ENCODE data around the gene ESCO1. TPM values are rescaled to one million over a fixed set of nuclear protein-coding genes. Genes with fewer than 3 reads are reported as not detected.
A peak's percentile ranks its signal among the peaks of the same experiment; 100 is the strongest.

Gene ESCO1
- total and polyA plus RNA-seq, 11 donors: 7.0 to 11.1 (median 9.1) TPM

DNA sequence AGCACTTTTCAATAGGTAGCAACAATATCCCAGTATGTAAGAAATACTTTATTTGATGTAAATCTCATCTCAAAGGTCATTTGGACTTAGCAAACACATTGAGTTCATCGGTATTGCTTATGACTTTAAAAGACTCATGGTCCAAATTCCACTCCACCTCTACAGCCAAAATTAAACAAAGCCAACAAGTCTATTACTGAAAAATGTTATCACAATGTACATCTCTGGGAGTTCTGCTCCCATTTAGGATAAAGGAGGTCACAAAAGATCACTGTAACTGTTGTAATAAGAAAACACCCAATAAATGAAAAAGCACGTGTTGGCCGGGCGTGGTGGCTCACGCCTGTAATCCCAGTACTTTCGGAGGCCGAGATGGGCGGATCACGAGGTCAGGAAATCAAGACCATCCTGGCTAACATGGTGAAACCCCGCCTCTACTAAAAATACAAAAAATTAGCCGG lies 50.0 kb downstream of the ESCO1 start:
- intact Hi-C loops (cut with DNase I): no loop called here
- Histone ChIP-seq H3K4me3 (no peak overlapping the region), H3K4me1 (no peaks in the 10 kb centered on the region), H3K27me3 (no peaks in the 10 kb centered on the region), H3K9me3 (no peaks in the 10 kb centered on the region), H3K36me3 (peaks cover 0 to 58% (median 39%) of the 10 kb centered on the region in 9 donors), H3K27ac (peak overlapping the region in 1 of 12 donors; percentile 10)
- WGBS, 4 donors: 62 to 85% (median 83%) methylated on average over 11 of the region's 11 CpGs
- peak in 1 of 5 donors; percentile 41 for DNase-seq
- no peak for ATAC-seq
- TF ChIP-seq, protein P1, sequence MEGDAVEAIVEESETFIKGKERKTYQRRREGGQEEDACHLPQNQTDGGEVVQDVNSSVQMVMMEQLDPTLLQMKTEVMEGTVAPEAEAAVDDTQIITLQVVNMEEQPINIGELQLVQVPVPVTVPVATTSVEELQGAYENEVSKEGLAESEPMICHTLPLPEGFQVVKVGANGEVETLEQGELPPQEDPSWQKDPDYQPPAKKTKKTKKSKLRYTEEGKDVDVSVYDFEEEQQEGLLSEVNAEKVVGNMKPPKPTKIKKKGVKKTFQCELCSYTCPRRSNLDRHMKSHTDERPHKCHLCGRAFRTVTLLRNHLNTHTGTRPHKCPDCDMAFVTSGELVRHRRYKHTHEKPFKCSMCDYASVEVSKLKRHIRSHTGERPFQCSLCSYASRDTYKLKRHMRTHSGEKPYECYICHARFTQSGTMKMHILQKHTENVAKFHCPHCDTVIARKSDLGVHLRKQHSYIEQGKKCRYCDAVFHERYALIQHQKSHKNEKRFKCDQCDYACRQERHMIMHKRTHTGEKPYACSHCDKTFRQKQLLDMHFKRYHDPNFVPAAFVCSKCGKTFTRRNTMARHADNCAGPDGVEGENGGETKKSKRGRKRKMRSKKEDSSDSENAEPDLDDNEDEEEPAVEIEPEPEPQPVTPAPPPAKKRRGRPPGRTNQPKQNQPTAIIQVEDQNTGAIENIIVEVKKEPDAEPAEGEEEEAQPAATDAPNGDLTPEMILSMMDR (IDR thresholded peaks at IDR 0.05): no peak
- TF ChIP-seq POLR2A (IDR thresholded peaks at IDR 0.05): no peak

DNA sequence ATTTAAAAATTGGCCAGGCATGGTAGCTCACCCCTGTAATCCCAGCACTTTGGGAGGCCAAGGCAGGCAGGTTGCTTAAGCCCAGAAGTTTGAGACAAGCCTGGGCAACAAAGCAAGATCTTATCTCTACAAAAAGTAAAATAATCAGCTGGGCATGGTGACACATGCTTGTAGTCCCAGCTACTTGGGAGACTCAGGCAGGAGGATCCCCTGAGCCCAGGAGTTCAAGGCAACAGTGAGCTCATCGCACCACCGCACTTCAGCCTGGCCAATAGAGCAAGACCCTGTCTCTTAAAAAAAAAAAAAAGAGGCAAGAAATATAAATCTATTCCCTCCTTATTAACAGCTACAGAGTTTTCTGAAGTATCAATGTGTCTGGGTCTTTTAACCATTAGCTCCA lies 51.9 kb downstream of the ESCO1 start:
- no peak overlapping the region for H3K4me3 ChIP-seq
- intact Hi-C loops (cut with DNase I): no loop called here
- H3K4me1 ChIP-seq: no peaks in the 10 kb centered on the region
- DNase-seq: no peak
- no peaks in the 10 kb centered on the region for H3K9me3 ChIP-seq
- H3K36me3 ChIP-seq: peaks cover 0 to 56% (median 38%) of the 10 kb centered on the region in 9 donors
- H3K27me3 ChIP-seq: no peaks in the 10 kb centered on the region
- ATAC-seq: no peak
- WGBS, 4 donors: 96 to 100% (median 99%) methylated on average over 2 of the region's 2 CpGs
- no peak for TF ChIP-seq POLR2A (IDR thresholded peaks at IDR 0.05)
- TF ChIP-seq, protein P1 (IDR thresholded peaks at IDR 0.05): no peak
- H3K27ac ChIP-seq: no peak overlapping the region

DNA sequence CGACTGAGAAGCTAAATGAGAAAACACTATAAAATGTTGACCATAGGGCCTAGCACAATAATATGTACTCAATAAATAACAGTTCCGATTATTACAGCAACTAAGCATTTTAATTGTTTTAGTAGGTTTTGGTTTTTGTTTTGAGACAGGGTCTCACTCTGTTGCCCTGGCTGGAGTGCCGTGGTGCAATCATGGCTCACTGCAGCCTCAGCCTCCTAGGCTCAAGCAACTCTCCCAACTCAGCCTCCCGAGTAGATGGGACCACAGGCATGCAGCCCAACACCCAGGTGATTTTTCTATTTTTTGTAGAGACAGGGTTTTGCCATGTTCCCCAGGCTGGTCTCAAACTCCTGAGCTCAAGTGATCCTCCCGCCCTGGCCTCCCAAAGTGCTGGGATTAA lies 54.1 kb downstream of the ESCO1 start:
- H3K36me3 ChIP-seq: peaks cover 0 to 56% (median 35%) of the 10 kb centered on the region in 9 donors
- TF ChIP-seq, protein P1 (IDR thresholded peaks at IDR 0.05): no peak
- TF ChIP-seq POLR2A (IDR thresholded peaks at IDR 0.05): no peak
- intact Hi-C loops (cut with DNase I): no loop called here
- no peaks in the 10 kb centered on the region for H3K9me3 ChIP-seq
- DNase-seq: no peak
- no peaks in the 10 kb centered on the region for H3K27me3 ChIP-seq
- H3K4me1 ChIP-seq: no peaks in the 10 kb centered on the region
- no peak for ATAC-seq
- H3K27ac ChIP-seq: no peak overlapping the region
- H3K4me3 ChIP-seq: no peak overlapping the region
- WGBS, 4 donors: 95 to 96% (median 96%) methylated on average over 5 of the region's 5 CpGs

DNA sequence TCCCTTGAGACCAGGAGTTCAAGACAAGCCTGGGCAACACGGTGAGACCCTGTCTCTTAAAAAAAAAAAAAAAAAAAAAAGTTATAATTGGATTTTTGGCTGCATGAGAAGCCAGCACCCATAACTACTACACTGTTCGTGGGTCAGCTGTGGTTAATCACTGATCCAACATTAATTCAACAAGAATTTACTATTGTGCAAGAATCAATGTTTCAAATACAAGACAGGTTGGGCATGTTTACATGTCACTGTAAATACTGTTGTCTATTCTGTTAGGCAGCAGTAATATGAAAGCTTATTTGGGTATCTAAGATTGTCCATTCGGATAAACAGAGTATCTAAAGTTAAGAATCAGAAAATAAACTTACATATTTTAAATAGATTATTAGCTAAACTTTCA lies 62.3 kb downstream of the ESCO1 start:
- Histone ChIP-seq H3K27me3 (no peaks in the 10 kb centered on the region), H3K4me3 (no peak overlapping the region), H3K4me1 (no peaks in the 10 kb centered on the region), H3K36me3 (peaks cover 0 to 88% (median 77%) of the 10 kb centered on the region in 9 donors), H3K9me3 (no peaks in the 10 kb centered on the region), H3K27ac (no peak overlapping the region)
- intact Hi-C loops (cut with DNase I): no loop called here
- DNase-seq: no peak
- WGBS, 4 donors: 90 to 95% (median 94%) methylated on average over 3 of the region's 3 CpGs
- no peak for TF ChIP-seq POLR2A (IDR thresholded peaks at IDR 0.05)
- TF ChIP-seq, protein P1 (IDR thresholded peaks at IDR 0.05): no peak
- ATAC-seq: no peak
